GM23338 (cell line): ENCODE results near the gene ANO10.
"Not testable (repeated sequence)": the region's sequence is repeated elsewhere in the genome, so short reads cannot be mapped to it uniquely, and the experiment has no call there.

ENCODE experiments used
- EZH2 ChIP-seq: fragments of 200-600 bp; sonication (generic); IDR thresholded peaks from one replicate; pipeline ENCODE4 v1.8.0; 2017; ENCODE audit warnings: antibody characterized with exemption, mild to moderate bottlenecking, low read depth; ENCODE audit not compliant: unreplicated experiment
- JUNB ChIP-seq: IDR thresholded peaks from one replicate; pipeline ENCODE4 v1.6.1; 2016; ENCODE audit warnings: antibody characterized with exemption; ENCODE audit not compliant: unreplicated experiment
- ZNF114 ChIP-seq: fragments of 250-450 bp; sonication (Bioruptor Pico); IDR thresholded peaks from 2 replicates; pipeline ENCODE4 v1.5.0; 2020; ENCODE audit warnings: mild to moderate bottlenecking, moderate library complexity
- TF ChIP-seq, protein P1 (sequence below), 2 experiments: fragments of 200-600 bp in 1 of 2; sonication (generic) in 1 of 2; conservative IDR thresholded peaks; 2 replicates each; pipeline versions ENCODE4 v1.5.1 to v1.6.1; 2016 to 2017; ENCODE audit warnings: antibody characterized with exemption in 2 of 2, low read depth in 2 of 2, mild to moderate bottlenecking in 2 of 2, moderate library complexity in 1 of 2
- TF ChIP-seq, protein P2 (sequence below): fragments of 250-450 bp; sonication (Bioruptor Pico); IDR thresholded peaks from 2 replicates; pipeline ENCODE4 v1.5.0; 2020; ENCODE audit warnings: mild to moderate bottlenecking, moderate library complexity

DNA sequence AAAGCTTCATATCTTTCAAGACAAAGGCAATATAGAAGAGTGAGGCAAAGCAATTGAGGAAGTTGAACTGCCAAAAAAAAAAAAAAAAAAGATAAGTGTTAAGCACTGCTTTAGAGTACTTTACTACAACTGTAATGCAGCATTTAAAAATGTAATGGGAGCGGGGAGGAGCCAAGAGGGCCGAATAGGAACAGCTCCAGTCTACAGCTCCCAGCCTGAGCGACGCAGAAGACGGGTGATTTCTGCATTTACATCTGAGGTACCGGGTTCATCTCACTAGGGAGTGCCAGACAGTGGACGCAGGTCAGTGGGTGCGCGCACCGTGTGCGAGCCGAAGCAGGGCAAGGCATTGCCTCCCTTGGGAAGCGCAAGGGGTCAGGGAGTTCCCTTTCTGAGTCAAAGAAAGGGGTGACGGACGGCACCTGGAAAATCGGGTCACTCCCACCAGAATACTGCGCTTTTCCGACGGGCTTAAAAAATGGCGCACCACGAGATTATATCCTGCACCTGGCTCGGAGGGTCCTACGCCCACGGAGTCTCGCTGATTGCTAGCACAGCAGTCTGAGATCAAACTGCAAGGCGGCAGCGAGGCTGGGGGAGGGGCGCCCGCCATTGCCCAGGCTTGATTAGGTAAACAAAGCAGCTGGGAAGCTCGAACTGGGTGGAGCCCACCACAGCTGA lies 56.0 kb downstream of the ANO10 start:
- TF ChIP-seq, protein P1, sequence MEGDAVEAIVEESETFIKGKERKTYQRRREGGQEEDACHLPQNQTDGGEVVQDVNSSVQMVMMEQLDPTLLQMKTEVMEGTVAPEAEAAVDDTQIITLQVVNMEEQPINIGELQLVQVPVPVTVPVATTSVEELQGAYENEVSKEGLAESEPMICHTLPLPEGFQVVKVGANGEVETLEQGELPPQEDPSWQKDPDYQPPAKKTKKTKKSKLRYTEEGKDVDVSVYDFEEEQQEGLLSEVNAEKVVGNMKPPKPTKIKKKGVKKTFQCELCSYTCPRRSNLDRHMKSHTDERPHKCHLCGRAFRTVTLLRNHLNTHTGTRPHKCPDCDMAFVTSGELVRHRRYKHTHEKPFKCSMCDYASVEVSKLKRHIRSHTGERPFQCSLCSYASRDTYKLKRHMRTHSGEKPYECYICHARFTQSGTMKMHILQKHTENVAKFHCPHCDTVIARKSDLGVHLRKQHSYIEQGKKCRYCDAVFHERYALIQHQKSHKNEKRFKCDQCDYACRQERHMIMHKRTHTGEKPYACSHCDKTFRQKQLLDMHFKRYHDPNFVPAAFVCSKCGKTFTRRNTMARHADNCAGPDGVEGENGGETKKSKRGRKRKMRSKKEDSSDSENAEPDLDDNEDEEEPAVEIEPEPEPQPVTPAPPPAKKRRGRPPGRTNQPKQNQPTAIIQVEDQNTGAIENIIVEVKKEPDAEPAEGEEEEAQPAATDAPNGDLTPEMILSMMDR (conservative IDR thresholded peaks at IDR 0.05; ENCODE audit: low read depth in 2 of 2): not testable (repeated sequence)
- TF ChIP-seq EZH2; JUNB; ZNF114 (CRISPR knock-in tag): not testable (repeated sequence)
- TF ChIP-seq, protein P2, sequence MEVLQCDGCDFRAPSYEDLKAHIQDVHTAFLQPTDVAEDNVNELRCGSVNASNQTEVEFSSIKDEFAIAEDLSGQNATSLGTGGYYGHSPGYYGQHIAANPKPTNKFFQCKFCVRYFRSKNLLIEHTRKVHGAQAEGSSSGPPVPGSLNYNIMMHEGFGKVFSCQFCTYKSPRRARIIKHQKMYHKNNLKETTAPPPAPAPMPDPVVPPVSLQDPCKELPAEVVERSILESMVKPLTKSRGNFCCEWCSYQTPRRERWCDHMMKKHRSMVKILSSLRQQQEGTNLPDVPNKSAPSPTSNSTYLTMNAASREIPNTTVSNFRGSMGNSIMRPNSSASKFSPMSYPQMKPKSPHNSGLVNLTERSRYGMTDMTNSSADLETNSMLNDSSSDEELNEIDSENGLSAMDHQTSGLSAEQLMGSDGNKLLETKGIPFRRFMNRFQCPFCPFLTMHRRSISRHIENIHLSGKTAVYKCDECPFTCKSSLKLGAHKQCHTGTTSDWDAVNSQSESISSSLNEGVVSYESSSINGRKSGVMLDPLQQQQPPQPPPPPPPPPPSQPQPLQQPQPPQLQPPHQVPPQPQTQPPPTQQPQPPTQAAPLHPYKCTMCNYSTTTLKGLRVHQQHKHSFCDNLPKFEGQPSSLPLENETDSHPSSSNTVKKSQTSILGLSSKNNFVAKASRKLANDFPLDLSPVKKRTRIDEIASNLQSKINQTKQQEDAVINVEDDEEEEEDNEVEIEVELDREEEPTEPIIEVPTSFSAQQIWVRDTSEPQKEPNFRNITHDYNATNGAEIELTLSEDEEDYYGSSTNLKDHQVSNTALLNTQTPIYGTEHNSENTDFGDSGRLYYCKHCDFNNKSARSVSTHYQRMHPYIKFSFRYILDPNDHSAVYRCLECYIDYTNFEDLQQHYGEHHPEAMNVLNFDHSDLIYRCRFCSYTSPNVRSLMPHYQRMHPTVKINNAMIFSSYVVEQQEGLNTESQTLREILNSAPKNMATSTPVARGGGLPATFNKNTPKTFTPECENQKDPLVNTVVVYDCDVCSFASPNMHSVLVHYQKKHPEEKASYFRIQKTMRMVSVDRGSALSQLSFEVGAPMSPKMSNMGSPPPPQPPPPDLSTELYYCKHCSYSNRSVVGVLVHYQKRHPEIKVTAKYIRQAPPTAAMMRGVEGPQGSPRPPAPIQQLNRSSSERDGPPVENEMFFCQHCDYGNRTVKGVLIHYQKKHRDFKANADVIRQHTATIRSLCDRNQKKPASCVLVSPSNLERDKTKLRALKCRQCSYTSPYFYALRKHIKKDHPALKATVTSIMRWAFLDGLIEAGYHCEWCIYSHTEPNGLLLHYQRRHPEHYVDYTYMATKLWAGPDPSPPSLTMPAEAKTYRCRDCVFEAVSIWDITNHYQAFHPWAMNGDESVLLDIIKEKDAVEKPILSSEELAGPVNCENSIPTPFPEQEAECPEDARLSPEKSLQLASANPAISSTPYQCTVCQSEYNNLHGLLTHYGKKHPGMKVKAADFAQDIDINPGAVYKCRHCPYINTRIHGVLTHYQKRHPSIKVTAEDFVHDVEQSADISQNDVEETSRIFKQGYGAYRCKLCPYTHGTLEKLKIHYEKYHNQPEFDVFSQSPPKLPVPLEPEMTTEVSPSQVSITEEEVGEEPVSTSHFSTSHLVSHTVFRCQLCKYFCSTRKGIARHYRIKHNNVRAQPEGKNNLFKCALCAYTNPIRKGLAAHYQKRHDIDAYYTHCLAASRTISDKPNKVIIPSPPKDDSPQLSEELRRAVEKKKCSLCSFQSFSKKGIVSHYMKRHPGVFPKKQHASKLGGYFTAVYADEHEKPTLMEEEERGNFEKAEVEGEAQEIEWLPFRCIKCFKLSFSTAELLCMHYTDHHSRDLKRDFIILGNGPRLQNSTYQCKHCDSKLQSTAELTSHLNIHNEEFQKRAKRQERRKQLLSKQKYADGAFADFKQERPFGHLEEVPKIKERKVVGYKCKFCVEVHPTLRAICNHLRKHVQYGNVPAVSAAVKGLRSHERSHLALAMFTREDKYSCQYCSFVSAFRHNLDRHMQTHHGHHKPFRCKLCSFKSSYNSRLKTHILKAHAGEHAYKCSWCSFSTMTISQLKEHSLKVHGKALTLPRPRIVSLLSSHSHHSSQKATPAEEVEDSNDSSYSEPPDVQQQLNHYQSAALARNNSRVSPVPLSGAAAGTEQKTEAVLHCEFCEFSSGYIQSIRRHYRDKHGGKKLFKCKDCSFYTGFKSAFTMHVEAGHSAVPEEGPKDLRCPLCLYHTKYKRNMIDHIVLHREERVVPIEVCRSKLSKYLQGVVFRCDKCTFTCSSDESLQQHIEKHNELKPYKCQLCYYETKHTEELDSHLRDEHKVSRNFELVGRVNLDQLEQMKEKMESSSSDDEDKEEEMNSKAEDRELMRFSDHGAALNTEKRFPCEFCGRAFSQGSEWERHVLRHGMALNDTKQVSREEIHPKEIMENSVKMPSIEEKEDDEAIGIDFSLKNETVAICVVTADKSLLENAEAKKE (CRISPR knock-in tag): not testable (repeated sequence)
